Liver (tissue), 9 donors: ENCODE measurements around the gene RERE. TPM values are rescaled to one million over a fixed set of nuclear protein-coding genes. Genes with fewer than 3 reads are reported as not detected.

ENCODE experiments used
- DNase-seq: peaks from one replicate; pipeline ENCODE4 v3.0.0-alpha.2; 2017; ENCODE audit warnings: low spot score
- H3K27ac ChIP-seq, 2 donors: one replicate each; pipeline ENCODE4 v1.7.0; 2013; ENCODE audit warnings: inconsistent platforms in 2 of 2, low read length in 2 of 2, control low read depth in 1 of 2, low read depth in 1 of 2, mild to moderate bottlenecking in 1 of 2
- H3K27me3 ChIP-seq, 4 donors: one replicate each; pipeline versions ENCODE4 v1.6.1 to v1.7.0; 2013; ENCODE audit warnings: low read length in 3 of 4, inconsistent platforms in 1 of 4, mild to moderate bottlenecking in 1 of 4, moderate library complexity in 1 of 4; ENCODE audit not compliant: control insufficient read depth in 4 of 4, insufficient read depth in 4 of 4
- H3K36me3 ChIP-seq, 4 donors: one replicate each; pipeline versions ENCODE4 v1.6.1 to v1.7.0; 2013; ENCODE audit warnings: low read length in 3 of 4, mild to moderate bottlenecking in 3 of 4, low read depth in 1 of 4, moderate library complexity in 1 of 4; ENCODE audit not compliant: control insufficient read depth in 4 of 4, insufficient read depth in 3 of 4
- H3K4me1 ChIP-seq, 4 donors: one replicate each; pipeline versions ENCODE4 v1.6.1 to v1.7.0; 2013; ENCODE audit warnings: low read length in 3 of 4, mild to moderate bottlenecking in 3 of 4, moderate library complexity in 1 of 4; ENCODE audit not compliant: control insufficient read depth in 4 of 4, insufficient read depth in 4 of 4
- H3K4me3 ChIP-seq, 3 donors: one replicate each; pipeline versions ENCODE4 v1.6.1 to v1.7.0; 2013; ENCODE audit warnings: low read length in 3 of 3, control low read depth in 1 of 3, low read depth in 1 of 3, mild to moderate bottlenecking in 1 of 3
- H3K9ac ChIP-seq, 2 donors: one replicate each; pipeline ENCODE4 v1.7.0; 2013; ENCODE audit warnings: low read length in 2 of 2, mild to moderate bottlenecking in 2 of 2, moderate library complexity in 2 of 2, control low read depth in 1 of 2, low read depth in 1 of 2
- H3K9me3 ChIP-seq, 4 donors: one replicate each; pipeline versions ENCODE4 v1.6.1 to v1.7.0; 2013; ENCODE audit warnings: low read length in 3 of 4; ENCODE audit not compliant: control insufficient read depth in 4 of 4
- ATF3 ChIP-seq: IDR thresholded peaks from 2 replicates; pipeline ENCODE4 v1.6.1; 2016; ENCODE audit warnings: antibody characterized with exemption
- EGR1 ChIP-seq, 2 donors: IDR thresholded peaks; 2 replicates each; pipeline ENCODE4 v1.6.1; 2016 to 2018; ENCODE audit warnings: antibody characterized with exemption in 2 of 2, low read depth in 2 of 2
- FOXA1 ChIP-seq: IDR thresholded peaks from 2 replicates; pipeline ENCODE4 v1.6.1; 2016; ENCODE audit warnings: antibody characterized with exemption
- HNF4A ChIP-seq, 2 donors: conservative IDR thresholded peaks; 2 replicates each; pipeline ENCODE4 v1.6.1; 2016; ENCODE audit warnings: antibody characterized with exemption in 2 of 2, mild to moderate bottlenecking in 2 of 2
- JUND ChIP-seq, 2 donors: IDR thresholded peaks; 2 replicates each; pipeline ENCODE4 v1.6.1; 2016; ENCODE audit warnings: antibody characterized with exemption in 2 of 2
- MAX ChIP-seq: IDR thresholded peaks from 2 replicates; pipeline ENCODE4 v1.6.1; 2016; ENCODE audit warnings: antibody characterized with exemption
- NR2F2 ChIP-seq: IDR thresholded peaks from 2 replicates; pipeline ENCODE4 v1.6.1; 2016; ENCODE audit warnings: antibody characterized with exemption
- RAD21 ChIP-seq, 2 donors: IDR thresholded peaks; 2 replicates each; pipeline ENCODE4 v1.6.1; 2016; ENCODE audit warnings: antibody characterized with exemption in 2 of 2, mild to moderate bottlenecking in 2 of 2
- REST ChIP-seq: IDR thresholded peaks from 2 replicates; pipeline ENCODE4 v1.6.1; 2016; ENCODE audit warnings: antibody characterized with exemption, mild to moderate bottlenecking
- TAF1 ChIP-seq: conservative IDR thresholded peaks from 2 replicates; pipeline ENCODE4 v1.6.1; 2016; ENCODE audit warnings: antibody characterized with exemption, mild to moderate bottlenecking
- YY1 ChIP-seq: IDR thresholded peaks from 2 replicates; pipeline ENCODE4 v1.6.1; 2016; ENCODE audit warnings: antibody characterized with exemption, mild to moderate bottlenecking
- ZBTB33 ChIP-seq: IDR thresholded peaks from 2 replicates; pipeline ENCODE4 v1.6.1; 2016; ENCODE audit warnings: antibody characterized with exemption
- WGBS: extraction: QIAGEN DNeasy Blood & Tissue Kit; methylation state at CpG from one replicate; pipeline ENCODE4 v1.1.7; 2013; 5-methylcytosine and 5-hydroxymethylcytosine counted together
- polyA plus RNA-seq, 2 donors: library from polyadenylated mRNA; stranded (reverse) in 1 of 2; unstranded in 1 of 2; fragments of 200-250 nt in 1 of 2; fragments of >200 nt in 1 of 2; fragmentation: Nextera tagmentation in 1 of 2; extraction: Ambion mirVana in 1 of 2; gene quantifications; one replicate each; pipeline versions ENCODE4 v1.2.1 to v1.2.3, GENCODE V29; 2013 to 2015
- total RNA-seq, 2 donors: library from RNA; depleted of rRNA; stranded (reverse); fragments of >200 nt; gene quantifications; one replicate each; pipeline ENCODE4 v1.2.3, GENCODE V29; 2014
- donor health status: healthy.
- donor health status: healthy.
- donor health status: healthy.
- donor health status: healthy.
- donor health status: healthy.

Gene RERE
- total and polyA plus RNA-seq, 4 donors: 9.8 to 49.1 (median 24.8) TPM

GRCh38 chr1:8518490-8518801 is 299.0 kb downstream of the RERE start:
- WGBS: 92% methylated on average over 3 of the region's 3 CpGs
- H3K4me1 ChIP-seq: peaks cover 0 to 2% (median 0%) of the 10 kb centered on the region in 4 donors

DNA sequence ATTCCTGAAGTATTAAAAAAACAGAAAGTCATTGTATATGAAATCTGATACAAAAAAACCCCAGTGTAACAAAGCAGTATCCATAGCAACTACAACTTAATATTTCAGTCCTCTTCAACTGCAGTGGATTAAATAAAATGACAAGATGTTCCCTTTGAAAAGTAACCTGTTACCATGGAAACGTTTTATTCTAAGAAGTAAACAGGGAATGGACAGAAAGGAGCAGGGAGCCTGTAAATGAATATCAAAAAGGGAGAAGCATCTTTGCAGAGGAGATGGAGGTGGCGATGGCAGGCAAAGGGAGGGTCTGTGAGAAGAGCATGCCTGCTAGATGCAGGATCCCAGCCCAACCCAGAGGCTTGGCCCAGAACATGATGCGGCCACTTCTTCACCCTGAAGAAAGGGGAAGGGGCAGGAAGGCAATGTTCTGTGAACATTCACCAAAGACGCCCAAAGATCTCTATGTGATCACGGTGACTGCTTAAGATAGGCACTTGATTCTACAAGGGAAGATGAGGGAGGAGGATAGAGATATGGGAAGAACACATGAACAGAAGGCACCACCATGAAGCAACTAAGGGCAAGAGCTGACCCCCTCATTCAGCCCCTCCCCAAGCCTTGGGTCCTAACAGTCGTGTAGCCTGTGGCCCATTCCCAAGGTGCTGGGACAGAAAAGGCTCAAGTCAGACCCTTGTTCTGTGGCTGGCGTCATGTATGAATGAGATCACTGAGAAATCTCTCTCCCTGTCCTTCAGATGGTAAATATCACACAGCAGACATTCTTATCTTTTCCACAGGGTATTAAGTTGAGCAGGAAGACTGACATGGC is 299.6 kb downstream of the RERE start:
- no peaks in the 10 kb centered on the region for H3K9me3 ChIP-seq
- DNase-seq: no peak
- 89% methylated on average over 7 of the region's 7 CpGs for WGBS
- no peak overlapping the region for H3K27ac ChIP-seq
- peaks cover 0 to 1% (median 0%) of the 10 kb centered on the region in 4 donors for H3K36me3 ChIP-seq
- H3K27me3 ChIP-seq: no peaks in the 10 kb centered on the region
- no peak overlapping the region for H3K9ac ChIP-seq
- H3K4me1 ChIP-seq: no peaks in the 10 kb centered on the region
- no peak for TF ChIP-seq ATF3
- no peak for TF ChIP-seq RAD21 (IDR thresholded peaks at IDR 0.05)
- no peak for TF ChIP-seq ZBTB33
- TF ChIP-seq JUND (IDR thresholded peaks at IDR 0.05): no peak
- no peak for TF ChIP-seq NR2F2
- TF ChIP-seq TAF1: no peak
- no peak for TF ChIP-seq EGR1 (IDR thresholded peaks at IDR 0.05; ENCODE audit: low read depth in 2 of 2)
- no peak for TF ChIP-seq YY1
- TF ChIP-seq MAX: no peak
- no peak for TF ChIP-seq REST
- TF ChIP-seq FOXA1: no peak
- no peak overlapping the region for H3K4me3 ChIP-seq

More at GRCh38 chr1:8518490-8518801, 299.0 kb downstream of the RERE start:
- Histone ChIP-seq H3K36me3 (peaks cover 0 to 1% (median 0%) of the 10 kb centered on the region in 4 donors), H3K9me3 (no peaks in the 10 kb centered on the region), H3K4me3 (no peak overlapping the region), H3K27me3 (no peaks in the 10 kb centered on the region), H3K9ac (no peak overlapping the region), H3K27ac (no peak overlapping the region)
- TF ChIP-seq NR2F2: no peak
- no peak for TF ChIP-seq ZBTB33
- no peak for TF ChIP-seq FOXA1
- TF ChIP-seq JUND (IDR thresholded peaks at IDR 0.05): no peak
- no peak for TF ChIP-seq HNF4A (conservative IDR thresholded peaks at IDR 0.05)
- TF ChIP-seq EGR1 (IDR thresholded peaks at IDR 0.05; ENCODE audit: low read depth in 2 of 2): no peak
- TF ChIP-seq RAD21 (IDR thresholded peaks at IDR 0.05): no peak
- no peak for TF ChIP-seq TAF1
- DNase-seq: no peak
